Activated CD4-positive, alpha-beta T cell treated with anti-CD3 and anti-CD28 coated beads, Interleukin-2, amount 50 U/mL, for 48 hours (primary cell): Measurements from ENCODE around the gene MID1IP1.
A peak's percentile ranks its signal among the peaks of the same experiment; 100 is the strongest.

Experiments used
- DNase-seq, 2 experiments: peaks; one replicate each; pipeline ENCODE4 v3.0.0-alpha.2; 2020

MID1IP1 gene, protein sequence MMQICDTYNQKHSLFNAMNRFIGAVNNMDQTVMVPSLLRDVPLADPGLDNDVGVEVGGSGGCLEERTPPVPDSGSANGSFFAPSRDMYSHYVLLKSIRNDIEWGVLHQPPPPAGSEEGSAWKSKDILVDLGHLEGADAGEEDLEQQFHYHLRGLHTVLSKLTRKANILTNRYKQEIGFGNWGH

DNA sequence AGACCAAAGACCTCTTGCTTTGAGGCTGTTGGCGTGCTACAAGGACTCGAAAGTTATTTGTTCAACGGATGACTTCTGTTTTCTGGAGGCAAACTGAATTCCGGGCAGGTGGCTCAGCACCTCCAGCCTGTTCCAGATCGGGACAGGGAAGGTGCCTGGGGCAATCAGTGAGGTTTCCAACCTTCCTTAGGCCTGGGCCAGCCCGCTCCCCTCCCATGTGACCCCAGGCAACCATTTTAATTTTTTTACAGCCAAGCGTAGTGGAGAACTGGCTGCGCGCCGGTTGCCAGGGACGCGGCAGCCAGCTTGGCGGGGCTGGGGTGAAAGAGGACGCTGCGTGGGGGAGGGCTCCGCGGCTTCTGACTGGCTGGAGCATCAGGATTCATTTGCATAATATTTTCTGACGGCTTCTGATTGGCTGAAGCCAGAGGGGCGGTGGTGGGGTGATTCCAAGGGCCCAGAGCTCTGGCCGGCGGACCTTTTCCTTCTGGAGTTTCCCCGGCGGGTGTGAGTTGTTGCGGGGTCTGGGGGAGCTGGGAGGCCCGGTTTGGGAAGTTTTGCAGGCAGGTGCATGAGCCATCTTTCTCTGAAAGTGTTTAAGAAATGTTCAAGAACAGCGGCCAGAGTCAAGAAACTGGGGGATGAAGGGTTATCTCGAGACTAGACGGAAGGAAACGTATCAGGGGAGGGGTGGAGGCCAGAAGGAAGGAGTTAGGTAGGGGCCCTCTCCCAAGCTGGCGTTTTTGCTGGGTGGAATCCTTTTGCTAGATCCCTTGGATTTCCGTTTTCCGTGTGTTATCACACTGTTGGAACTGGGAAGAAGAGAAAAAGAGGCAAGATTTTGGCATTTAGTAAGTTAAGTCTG lies at the start of gene MID1IP1:
TSS of gene MID1IP1 (plus strand) at position 479 of the 865 bp plus-strand sequence. CDS start 3,488 bp downstream, outside the sequence.
- peak; percentile 70 to 80 for DNase-seq

DNA sequence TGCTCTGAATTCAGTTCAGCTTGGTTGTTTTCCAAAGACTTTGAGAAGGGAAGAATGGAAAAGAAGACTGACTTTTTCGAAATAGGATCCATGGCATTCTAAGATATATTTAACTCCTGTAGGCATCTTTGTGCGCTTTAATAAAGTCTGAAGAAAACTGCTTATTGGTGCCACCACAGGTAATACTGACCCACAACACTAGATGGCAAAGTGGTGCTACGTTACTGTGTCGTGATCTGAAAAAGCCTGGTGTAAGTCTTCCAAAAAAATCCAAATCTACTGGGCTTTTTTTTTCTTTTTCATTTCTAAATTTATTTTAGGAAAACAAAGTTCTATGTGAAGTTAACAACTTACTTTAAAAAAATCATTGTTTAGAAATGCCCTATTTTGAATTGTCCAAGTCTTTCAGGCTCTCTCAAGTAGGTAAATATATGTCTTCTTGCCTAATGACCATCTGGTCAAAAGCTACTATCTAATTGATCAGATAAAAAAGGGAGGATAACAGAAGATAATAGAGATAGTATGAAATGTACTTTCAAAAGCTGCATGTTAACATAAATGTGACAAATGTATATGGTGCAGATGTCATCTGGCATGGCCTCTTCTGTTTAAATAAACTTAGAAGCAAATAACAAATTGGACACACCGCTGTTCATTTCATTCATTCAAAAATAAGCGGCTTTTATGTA lies 47.0 kb upstream of the MID1IP1 start:
- peak; percentile 20 to 23 for DNase-seq

DNA sequence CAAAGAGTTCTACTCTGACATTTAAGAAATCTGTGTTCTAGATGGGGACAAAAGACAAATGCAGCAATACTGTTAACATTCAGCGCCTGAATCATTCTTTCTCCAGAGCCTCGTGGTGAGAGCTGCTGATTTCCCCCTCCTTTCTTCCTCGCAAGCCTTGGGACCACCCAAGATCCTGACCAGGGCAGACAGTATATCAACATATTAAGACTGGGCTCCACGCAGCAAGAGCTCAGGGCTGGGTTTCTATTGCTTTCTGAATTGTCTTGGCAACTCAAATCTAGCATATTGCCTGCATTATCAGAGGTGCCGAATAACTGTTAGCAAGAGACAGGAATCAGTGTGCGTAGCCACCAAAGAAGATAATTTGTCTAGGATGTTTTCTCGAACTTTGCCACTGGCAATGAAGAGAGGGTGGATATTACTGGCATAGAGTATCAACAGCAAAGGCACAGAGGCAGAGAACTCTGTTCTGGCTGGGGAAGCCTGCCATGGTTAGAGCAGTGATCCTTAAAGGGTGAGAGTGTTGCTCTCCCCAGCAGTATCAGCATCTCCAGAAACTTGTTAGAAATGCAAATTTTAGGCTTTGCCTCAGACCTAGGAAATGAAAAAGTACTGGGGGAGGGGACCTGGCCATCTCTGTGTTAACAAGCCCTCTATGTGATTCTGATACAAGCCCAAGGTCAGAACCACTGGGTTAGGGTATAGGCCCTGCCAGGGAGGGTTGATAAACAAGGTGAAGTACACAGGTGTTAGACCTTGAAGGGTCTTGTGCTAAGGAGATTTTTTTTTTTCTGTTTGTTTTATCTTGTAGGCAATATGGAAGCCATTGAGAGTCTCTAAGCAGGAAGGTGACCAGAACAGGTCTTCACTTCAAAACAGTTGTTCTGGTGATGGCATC lies 46.2 kb upstream of the MID1IP1 start:
- DNase-seq = no peak

DNA sequence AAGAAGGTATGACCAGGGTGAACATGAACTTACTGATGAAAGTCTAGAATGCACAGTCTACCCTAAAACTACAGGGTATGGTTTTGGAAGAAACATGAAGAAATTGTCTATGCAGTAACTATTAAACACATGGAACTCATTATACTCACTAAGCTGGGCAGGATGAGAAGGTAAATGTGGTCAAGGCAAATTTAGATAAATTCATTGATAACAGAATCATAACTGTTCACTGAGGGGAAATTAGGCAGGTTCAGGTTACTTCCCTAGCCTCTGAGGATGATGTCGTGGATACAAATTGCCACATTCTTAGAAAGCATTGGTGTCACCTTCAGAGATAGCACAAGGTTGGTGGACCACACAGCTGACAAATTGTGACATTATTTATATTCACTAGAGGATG lies 40.4 kb upstream of the MID1IP1 start:
- no peak for DNase-seq

DNA sequence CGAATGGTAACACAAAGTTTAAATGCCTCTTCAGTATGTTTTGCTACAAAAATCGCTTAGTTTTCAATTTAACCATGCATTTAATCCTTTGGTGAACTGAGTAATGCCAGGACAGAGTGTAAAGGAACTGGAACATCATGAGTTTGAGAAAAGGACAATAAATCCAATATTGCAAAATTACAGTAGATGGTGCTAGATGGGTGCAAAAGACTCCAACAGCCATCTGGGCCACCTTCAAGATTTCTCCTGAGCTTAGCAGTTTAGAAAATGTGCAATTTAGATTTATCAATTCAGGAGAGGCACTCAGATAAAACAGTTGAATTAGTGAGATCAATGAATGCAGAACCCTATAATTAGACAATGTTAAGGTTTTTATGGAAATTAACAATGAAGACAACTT lies 33.2 kb upstream of the MID1IP1 start:
- DNase-seq = no peak

DNA sequence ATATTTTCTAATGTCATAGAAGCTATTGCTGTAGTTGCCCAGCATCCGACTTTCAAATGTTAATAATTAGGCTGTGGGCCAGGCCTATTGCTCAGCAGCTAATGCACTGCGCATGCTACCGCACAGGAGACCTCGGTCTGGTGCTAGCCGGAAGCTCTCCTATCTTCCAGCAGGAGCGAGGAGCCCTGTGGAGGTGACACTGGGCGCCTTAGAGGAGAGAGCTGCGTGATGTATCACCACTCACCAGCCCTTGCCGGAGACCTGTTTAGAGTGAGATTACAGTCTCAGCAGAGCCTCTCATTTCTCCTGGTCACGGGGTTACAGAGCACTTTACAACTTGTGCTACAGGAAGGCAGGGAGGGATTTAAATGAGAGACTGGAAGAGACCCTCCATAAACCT lies 31.1 kb upstream of the MID1IP1 start:
- no peak for DNase-seq

DNA sequence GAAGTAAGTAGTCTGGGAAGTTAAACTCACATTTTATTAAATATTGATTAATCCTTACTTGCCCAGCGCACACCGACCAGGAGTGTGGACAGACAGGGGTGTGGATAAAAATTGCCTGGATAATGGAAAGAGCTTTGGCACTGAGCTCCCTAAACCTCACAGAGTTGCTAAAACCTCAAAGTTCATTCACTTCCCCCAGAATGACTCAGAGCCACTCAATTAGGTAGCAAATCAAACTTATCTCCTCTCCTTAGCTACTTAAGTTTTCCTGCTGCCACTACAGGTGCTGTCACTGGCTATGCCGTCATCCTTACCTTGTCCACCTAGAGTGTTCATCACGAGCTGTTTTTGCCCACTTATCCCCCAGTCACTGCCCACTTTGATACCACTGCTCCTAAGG lies 27.0 kb upstream of the MID1IP1 start:
- DNase-seq = no peak

DNA sequence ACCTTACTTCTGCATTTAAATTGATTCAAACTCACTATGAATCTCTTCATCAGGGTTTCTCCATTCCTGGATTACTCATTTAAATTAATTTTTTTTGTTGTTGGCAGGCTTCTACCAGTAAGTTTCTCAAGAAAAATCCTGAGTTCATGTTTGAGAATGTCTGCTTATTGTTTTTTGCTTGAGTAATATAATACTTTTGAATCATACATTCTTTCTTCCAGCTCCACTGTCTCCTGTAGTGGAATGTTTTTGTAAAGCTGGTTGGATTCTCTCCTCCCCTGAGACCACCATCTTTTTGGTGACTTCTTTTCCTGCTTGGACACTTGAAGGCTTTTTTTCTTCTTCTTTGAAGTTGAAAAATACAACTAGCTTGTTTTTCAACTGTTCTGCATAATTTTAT lies 4.3 kb upstream of the MID1IP1 start:
- no peak for DNase-seq

DNA sequence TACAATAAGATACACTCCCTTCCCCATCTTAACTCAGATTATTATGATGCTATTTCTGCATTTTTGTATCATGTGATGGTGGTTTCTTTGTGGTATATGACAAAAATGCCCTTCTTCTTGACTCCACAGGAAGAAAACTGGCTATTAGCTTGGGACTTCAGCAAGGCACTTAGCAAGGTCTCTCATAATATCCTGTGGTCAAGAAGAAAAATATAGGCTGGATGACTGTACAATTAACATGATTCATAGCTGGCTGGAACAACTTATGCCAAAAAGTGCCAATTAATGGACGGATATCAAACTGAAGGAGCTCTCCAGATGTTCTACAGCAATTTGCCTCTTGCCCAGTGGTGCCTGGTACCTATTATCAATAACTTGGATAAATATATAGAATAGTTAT lies 2.3 kb upstream of the MID1IP1 start:
- DNase-seq = no peak

DNA sequence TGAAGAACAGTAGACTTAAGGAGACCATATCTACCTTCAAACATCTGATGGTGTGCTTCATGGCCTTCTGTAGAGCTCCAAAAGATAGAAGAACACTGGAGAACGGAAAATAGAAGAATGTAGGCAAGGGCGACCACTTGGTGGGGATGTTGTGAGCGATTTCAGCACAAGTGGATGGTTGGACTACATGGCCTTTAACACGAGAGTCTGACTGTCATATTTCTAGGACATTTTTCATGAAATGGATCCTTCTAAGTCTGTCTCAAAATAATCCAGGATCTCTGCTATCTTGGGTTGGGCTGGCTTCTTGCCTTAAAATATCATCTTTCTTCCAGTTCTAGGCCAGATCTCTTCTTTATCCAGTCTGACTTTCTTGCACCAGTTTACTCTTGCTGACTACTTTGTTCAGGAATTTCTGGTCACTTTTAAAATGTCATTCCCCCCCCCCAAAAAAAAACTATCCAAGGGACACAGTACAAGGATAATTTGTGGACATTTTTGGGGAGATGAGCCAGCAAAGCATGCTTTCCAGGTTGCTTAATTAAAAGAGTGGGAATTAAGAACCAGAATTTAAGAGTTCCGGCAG lies 1.2 kb upstream of the MID1IP1 start:
- no peak for DNase-seq

DNA sequence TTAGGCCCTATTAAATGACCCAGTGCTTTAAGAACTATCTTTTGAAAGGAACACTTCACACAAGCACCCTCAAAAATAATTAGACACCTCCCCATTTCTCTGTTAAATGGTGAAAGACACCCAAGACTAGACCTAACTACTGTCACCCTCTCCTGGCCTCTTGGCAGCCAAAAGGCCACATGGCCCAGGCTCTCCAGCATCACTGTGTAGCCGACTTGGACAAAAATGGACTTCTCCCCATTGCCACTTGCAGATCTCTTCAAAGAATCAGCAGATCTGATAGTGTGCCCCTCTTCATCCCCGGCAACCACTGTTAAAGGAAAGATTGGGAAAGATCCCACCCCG lies 2.0 kb downstream of the MID1IP1 start:
- DNase-seq = no peak

DNA sequence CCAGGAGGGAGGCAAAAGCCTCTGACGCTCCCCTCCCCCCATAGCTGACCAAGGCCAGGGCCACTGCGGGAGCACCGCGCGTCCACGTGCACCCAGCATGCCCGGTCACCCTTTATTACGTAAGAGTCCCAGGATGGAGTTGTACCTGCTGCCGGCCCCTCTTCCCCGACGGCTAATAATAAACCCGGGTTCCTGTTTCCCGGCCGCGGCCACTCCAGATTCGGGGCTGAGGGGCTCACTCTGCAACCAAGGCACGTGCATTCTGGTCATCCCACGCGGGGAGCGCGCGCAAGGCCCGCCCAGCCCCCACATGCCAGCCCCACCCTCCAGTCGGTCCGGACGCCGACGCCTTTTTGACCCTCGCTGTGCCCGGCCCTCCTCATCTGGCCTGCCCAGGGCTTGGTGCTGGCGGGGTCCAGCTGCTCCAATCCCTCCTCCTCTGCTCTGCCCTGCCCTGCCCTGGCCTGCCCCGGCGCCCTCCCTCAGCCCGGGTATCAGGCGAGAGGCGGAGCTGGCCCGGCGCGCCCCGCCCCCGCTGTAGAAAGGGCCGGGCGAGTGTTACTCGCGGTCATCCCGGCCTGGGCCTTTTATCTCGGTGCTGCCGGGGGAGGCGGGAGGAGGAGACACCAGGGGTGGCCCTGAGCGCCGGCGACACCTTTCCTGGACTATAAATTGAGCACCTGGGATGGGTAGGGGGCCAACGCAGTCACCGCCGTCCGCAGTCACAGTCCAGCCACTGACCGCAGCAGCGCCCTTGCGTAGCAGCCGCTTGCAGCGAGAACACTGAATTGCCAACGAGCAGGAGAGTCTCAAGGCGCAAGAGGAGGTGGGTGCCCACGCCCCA lies 2.6 kb downstream of the MID1IP1 start:
- DNase-seq = peak; percentile 75 to 80

DNA sequence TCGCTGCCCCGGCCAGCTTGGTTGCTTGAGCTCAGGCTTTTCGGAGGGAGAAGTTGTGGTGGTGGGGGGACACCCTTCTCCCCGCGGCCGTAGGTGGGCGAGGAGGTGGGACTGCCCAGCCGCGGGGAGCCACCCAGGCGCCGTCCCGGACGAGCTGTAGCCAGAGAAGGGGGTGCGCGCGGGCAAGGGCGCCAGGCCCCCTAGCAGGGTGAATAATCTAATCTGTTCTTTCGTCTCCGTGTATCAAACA lies 3.1 kb downstream of the MID1IP1 start:
- DNase-seq = no peak

DNA sequence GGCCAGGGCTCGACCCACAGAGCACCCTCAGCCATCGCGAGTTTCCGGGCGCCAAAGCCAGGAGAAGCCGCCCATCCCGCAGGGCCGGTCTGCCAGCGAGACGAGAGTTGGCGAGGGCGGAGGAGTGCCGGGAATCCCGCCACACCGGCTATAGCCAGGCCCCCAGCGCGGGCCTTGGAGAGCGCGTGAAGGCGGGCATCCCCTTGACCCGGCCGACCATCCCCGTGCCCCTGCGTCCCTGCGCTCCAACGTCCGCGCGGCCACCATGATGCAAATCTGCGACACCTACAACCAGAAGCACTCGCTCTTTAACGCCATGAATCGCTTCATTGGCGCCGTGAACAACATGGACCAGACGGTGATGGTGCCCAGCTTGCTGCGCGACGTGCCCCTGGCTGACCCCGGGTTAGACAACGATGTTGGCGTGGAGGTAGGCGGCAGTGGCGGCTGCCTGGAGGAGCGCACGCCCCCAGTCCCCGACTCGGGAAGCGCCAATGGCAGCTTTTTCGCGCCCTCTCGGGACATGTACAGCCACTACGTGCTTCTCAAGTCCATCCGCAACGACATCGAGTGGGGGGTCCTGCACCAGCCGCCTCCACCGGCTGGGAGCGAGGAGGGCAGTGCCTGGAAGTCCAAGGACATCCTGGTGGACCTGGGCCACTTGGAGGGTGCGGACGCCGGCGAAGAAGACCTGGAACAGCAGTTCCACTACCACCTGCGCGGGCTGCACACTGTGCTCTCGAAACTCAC lies 3.6 kb downstream of the MID1IP1 start:
- peak; percentile 25 to 33 for DNase-seq

DNA sequence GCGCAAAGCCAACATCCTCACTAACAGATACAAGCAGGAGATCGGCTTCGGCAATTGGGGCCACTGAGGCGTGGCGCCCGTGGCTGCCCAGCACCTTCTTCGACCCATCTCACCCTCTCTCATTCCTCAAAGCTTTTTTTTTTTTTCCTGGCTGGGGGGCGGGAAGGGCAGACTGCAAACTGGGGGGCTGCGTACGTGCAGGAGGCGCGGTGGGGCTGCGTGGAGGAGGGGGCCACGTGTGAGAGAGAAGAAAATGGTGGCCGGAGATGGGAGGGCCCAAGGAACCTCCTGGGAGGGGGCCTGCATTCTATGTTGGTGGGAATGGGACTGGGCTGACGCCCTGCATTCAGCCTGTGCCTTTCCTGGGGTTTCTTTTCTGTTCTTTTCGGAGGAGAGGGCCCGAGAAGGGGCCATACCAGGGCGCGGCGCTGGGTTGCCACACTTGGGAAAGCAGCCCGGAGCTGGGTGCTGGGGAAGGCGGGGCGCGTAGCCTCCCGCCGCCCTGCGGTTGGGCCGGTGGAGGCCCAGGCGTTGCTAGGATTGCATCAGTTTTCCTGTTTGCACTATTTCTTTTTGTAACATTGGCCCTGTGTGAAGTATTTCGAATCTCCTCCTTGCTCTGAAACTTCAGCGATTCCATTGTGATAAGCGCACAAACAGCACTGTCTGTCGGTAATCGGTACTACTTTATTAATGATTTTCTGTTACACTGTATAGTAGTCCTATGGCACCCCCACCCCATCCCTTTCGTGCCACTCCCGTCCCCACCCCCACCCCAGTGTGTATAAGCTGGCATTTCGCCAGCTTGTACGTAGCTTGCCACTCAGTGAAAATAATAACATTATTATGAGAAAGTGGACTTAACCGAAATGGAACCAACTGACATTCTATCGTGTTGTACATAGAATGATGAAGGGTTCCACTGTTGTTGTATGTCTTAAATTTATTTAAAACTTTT lies 4.5 kb downstream of the MID1IP1 start:
- DNase-seq = peak; percentile 57 to 66

DNA sequence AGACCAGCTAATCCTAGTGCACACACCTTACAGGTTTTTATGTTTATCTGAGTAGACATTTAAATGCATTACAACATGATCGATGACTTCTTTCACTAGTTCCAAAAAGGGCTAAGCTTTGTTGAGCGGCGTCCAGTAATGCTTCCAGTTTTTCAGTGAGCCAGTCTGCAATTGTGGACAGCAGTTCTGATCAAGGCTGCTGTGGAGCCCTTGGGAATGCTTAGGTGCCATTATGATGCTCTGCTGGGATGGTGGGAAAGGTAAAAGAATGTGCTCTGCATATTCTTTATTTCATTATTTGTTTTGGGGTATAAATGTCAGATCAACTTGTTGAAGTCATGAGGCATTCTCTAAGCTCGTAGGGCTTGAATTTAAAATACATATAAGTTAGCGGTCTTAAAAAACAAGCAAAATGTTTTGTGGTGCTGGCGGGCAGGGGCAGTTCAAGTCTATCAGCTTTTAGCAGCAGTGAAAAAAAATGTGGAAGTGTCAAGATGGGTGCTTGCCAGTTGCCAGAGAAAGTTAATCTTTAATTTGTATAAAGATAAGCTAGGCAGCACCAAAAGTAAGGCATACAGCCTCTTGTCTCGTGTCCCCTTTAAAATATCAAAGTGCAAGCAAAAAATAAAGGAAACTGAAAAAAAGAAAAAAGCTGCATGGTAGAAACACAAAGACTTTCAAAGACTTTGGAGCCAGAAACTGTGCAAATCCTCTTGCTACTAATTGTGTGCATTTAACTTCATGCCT lies 5.8 kb downstream of the MID1IP1 start:
- no peak for DNase-seq

DNA sequence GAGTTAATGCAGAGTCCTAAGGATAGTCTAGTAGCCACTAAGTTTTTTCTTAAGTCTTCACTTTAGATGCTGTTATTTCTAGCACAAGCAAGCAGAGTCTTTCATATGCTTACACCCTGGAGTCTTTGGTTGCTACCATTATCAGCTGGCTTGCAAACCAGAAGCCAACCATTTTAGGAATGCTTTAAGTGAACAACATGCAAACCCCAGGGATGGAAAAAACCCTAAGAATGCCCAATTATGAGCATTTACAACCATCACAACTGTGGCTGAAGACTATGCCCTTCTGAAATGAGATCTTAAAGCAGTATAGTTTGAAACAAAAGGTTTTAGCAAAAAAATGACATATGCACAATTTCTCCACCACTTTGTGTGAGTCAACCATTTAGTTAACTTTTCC lies 6.6 kb downstream of the MID1IP1 start:
- no peak for DNase-seq

DNA sequence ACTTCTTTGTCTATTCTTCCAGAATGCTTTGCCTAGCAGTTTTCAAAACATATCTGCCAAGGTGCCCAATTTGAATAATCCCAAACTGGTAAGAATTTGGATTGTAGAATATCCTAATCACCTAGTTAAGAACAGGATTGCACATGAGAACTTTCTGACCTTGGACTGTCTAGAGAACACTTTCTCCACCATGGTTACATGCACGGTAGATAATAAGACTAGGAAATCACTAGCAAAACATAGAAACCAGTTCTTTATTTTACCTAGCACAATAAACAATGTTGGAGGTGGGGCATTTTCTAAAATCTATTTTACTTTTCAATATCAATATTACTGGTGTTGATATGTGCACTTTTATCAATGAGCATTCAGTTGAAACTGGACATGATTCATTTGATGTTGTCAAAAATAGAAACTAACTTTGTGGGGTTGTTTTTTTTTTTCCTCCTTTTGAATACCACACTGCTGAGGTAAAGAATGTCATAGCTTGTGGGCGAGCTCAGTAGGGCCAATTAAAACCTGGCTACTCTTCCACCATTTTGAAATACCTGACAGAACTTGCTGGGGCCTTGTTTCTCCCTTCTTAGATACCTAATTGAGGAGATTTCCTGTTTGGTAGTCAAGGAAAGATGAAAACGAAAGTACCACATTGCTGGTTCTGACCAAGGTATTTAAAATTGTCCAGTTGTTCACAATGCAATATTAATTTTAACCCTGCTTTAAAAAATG lies 10.4 kb downstream of the MID1IP1 start:
- no peak for DNase-seq
